Fibroblast of lung (primary cell): ENCODE data around the gene PLCG1.

Source experiments
- CTCF ChIP-seq, 2 donors: IDR thresholded peaks in 1 of 2; conservative IDR thresholded peaks in 1 of 2; 1 replicate in 1 of 2; 2 replicates in 1 of 2; pipeline ENCODE4 v1.5.1; 2011 to 2012; ENCODE audit warnings: low read length in 2 of 2, control low read depth in 1 of 2, inconsistent platforms in 1 of 2, low read depth in 1 of 2, mild to moderate bottlenecking in 1 of 2
- EZH2 ChIP-seq: IDR thresholded peaks from 2 replicates; pipeline ENCODE4 v1.5.1; 2012; ENCODE audit warnings: low read length, control low read depth, mild to moderate bottlenecking; ENCODE audit errors: missing control alignments

GRCh38 chr20:41158082-41158625, 20.8 kb downstream of the PLCG1 start:
- no peak for TF ChIP-seq CTCF (conservative IDR thresholded peaks at IDR 0.05 in 1 of 2, IDR thresholded peaks at IDR 0.05 in 1 of 2; ENCODE audit: low read depth in 1 of 2, low read length in 2 of 2)
- no peak for TF ChIP-seq EZH2
